Measurements from ENCODE around the gene KCNC3. TPM values are rescaled to one million over a fixed set of nuclear protein-coding genes. Genes with fewer than 3 reads are reported as not detected.

KCNC3 gene
- total RNA-seq, 2 donors from 2014 or later, result 1.9 to 25.8 TPM

DNA sequence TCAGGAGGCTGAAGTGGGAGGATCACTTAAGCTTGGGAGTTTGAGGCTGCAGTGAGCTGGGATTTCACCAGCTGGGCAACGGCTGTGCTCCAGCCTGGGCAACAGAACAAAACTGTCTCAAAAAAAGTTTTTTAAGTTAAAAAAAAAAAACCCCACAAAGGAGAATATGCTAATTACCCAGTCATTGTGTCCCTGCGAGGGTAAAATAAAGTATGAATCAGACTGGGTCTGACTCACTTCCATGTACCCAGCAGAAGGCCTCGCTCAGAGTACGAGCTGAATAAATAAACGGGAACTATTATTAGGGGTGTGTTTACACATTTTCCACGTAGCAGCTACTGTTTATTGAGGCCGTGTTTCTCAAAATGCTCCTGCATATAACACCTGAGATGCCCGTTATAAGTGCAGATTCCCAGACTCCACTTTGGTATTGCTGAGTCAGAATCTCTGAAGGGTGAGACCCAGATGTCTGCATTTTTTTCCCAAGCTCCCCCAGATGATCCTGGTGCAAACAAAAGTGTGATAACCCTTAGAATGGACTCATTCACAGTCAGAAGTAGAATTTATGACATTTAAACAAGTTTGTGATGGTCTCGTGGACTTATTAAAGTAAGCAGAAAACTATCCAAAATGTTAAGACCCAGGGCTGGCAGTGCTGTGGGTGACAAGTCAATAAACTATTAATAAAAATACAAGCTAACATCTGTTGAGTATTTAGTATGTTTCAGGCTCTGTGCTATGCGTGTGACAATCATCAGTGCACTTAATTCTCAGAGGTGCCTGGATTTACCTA is 28.2 kb downstream of the KCNC3 start:
- peaks cover 16 to 27% of the 10 kb centered on the region in 2 donors for H3K27me3 Mint-ChIP-seq
- ATAC-seq (peak in 1 of 2 donors; percentile 85), DNase-seq (ENCODE audit: low spot score) (no peak)
- H3K9me3 Mint-ChIP-seq, result no peaks in the 10 kb centered on the region
- H3K4me1 Mint-ChIP-seq (ENCODE audit: low read depth in 2 of 2), result no peaks in the 10 kb centered on the region
- no peak overlapping the region for H3K27ac Mint-ChIP-seq
- no peaks in the 10 kb centered on the region for H3K36me3 Mint-ChIP-seq
- H3K4me3 Mint-ChIP-seq, result no peak overlapping the region

DNA sequence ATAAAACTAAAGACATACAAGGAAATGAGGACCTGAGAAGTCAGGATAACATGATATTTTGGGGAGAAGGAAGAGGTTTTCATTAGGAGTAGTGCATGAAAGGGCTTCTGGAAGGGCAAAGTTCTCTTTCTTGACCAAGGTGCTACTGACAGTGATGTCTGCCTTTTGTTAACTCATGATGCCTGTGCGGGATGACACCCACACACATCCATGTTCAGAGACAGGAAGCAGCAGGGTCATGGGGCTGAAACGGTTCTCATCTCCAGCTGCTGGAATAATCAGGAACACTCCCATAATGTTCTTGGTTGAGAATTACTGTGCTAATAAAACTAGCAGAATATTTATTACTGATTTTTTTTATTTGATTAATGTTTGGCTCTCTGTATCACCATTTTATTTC is 29.1 kb downstream of the KCNC3 start:
- ATAC-seq (no peak), DNase-seq (ENCODE audit: low spot score) (no peak)
- Mint-ChIP-seq H3K36me3 (no peaks in the 10 kb centered on the region), H3K27me3 (peaks cover 13 to 23% of the 10 kb centered on the region in 2 donors), H3K4me1 (ENCODE audit: low read depth in 2 of 2) (no peaks in the 10 kb centered on the region), H3K4me3 (no peak overlapping the region), H3K9me3 (no peaks in the 10 kb centered on the region), H3K27ac (no peak overlapping the region)

DNA sequence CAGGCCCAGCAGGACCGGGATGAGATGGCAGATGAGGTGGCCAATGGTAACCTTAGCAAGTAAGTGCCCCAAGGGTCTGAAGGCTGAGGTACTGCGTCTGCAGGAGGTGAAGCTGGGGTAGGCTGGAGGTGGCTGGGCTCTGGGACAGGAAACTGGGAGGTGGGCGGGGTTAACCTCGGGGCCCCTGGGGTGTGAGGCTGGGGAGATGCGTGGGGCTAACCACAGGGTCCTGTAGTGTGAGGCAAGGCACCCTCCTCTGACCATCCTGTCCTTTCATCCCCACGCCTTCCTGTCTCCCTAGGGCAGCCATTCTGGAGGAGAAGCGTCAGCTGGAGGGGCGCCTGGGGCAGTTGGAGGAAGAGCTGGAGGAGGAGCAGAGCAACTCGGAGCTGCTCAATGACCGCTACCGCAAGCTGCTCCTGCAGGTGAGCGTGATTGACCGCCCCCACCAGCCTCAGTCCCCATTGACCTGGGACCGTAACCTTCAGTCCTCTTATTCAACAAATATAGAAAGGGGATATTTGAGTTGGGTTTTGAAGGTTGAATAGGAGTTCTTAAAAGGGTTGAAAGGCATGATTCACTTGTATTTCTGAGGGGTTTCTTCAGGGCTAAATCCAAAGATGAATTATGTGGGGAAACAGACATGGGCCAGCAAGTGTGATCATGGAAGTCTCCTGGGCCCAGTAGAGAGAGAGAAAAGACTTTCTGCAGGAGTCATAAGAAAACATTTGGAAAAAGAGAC is 35.7 kb downstream of the KCNC3 start:
- Mint-ChIP-seq H3K36me3 (no peaks in the 10 kb centered on the region), H3K4me1 (ENCODE audit: low read depth in 2 of 2) (no peaks in the 10 kb centered on the region), H3K27ac (no peak overlapping the region), H3K9me3 (peaks cover 2% of the 10 kb centered on the region), H3K4me3 (no peak overlapping the region), H3K27me3 (peaks cover 19 to 22% of the 10 kb centered on the region in 2 donors)
- ATAC-seq (no peak), DNase-seq (ENCODE audit: low spot score) (no peak)

DNA sequence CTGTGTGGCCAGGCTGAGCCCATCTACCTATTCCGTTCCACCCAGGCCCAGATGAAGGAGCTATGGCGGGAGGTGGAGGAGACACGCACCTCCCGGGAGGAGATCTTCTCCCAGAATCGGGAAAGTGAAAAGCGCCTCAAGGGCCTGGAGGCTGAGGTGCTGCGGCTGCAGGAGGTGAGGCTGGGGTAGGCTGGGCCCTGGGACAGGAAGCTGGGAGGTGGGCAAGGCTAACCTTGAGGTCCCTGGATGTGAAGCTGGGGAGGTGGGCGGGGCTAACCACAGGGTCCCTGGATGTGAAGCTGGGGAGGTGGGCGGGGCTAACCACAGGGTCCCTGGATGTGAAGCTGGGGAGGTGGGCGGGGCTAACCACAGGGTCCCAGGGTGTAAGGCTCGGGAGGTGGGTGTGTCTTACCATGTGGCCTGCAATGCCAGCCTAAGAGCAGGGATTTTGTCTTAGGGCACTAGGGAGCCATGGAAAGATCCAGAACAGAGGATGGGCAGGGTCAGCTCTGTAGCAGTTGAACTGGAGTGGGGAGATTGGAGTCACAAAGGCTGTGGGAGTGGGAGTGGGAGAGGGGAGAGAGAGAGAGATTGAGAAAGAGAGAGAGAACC is 36.9 kb downstream of the KCNC3 start:
- H3K27me3 Mint-ChIP-seq, result peaks cover 26 to 30% of the 10 kb centered on the region in 2 donors
- H3K4me1 Mint-ChIP-seq (ENCODE audit: low read depth in 2 of 2), result no peaks in the 10 kb centered on the region
- no peak overlapping the region for H3K27ac Mint-ChIP-seq
- peaks cover 2% of the 10 kb centered on the region for H3K9me3 Mint-ChIP-seq
- H3K36me3 Mint-ChIP-seq, result no peaks in the 10 kb centered on the region
- no peak for ATAC-seq
- DNase-seq (ENCODE audit: low spot score), result no peak
- H3K4me3 Mint-ChIP-seq, result no peak overlapping the region

DNA sequence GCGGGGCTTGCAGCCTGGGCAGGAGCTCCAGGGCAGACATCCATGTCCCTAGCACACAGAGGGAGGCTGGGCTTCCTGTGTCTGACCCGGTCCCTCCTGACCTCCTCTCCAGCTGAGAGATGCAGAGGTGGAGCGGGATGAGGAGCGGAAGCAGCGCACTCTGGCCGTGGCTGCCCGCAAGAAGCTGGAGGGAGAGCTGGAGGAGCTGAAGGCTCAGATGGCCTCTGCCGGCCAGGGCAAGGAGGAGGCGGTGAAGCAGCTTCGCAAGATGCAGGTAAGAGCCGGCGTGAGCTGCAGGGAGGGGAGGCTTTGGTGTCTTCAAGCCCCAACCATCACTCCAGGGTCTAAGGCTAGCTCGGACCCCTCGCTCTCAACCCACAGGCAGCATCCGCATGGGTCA is 38.4 kb downstream of the KCNC3 start:
- no peak overlapping the region for H3K27ac Mint-ChIP-seq
- H3K9me3 Mint-ChIP-seq, result peaks cover 4% of the 10 kb centered on the region
- no peak for DNase-seq (ENCODE audit: low spot score)
- H3K4me1 Mint-ChIP-seq (ENCODE audit: low read depth in 2 of 2), result no peaks in the 10 kb centered on the region
- peak in 1 of 2 donors; percentile 41 for ATAC-seq
- H3K27me3 Mint-ChIP-seq, result peaks cover 23 to 33% of the 10 kb centered on the region in 2 donors
- H3K4me3 Mint-ChIP-seq, result no peak overlapping the region
- H3K36me3 Mint-ChIP-seq, result peaks cover 5% of the 10 kb centered on the region

DNA sequence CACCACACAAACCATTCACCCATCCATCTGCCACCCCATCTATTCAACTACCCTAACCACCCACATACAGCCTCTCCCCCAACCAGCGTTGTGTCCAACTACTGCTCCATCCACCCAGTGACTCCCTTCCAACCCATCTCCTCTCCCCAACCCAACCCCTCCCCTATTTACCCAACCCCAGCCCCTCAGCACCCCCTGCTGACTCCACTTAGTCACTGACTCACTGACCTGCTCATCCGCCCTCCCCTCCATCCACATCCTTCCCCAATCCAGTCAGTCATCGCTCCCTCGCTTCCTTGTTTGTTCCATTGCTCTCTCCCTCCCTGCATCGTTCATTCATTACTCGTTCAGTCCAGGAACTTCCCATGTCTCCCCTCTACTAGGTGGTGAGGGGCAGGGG is 39.2 kb downstream of the KCNC3 start:
- no peak for ATAC-seq

DNA sequence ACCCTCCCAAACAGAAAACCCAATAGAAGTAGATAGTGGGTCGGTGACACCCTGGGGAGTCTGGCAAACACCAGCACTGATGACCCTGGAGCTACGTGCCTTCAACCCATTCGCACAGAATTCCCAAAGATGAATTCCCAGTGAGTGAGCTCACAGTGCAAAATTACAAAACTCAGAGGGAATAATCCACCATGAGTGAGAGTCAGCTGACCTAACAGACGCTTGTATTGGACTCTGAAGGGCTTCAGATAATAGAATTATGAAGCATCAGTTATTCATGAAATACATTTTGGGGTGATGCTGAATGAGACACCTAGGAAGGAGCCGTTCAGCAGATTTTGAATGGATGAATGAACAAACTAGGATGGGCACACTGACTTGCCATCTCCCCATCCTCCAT is 40.2 kb downstream of the KCNC3 start:
- ATAC-seq (no peak), DNase-seq (ENCODE audit: low spot score) (no peak)
- peaks cover 21 to 36% of the 10 kb centered on the region in 2 donors for H3K27me3 Mint-ChIP-seq
- H3K36me3 Mint-ChIP-seq, result peaks cover 7% of the 10 kb centered on the region
- no peak overlapping the region for H3K27ac Mint-ChIP-seq
- H3K9me3 Mint-ChIP-seq, result peaks cover 6% of the 10 kb centered on the region
- no peaks in the 10 kb centered on the region for H3K4me1 Mint-ChIP-seq (ENCODE audit: low read depth in 2 of 2)
- no peak overlapping the region for H3K4me3 Mint-ChIP-seq

More for the DNA sequence above, 39.2 kb downstream of the KCNC3 start:
- Mint-ChIP-seq H3K4me1 (ENCODE audit: low read depth in 2 of 2) (no peaks in the 10 kb centered on the region), H3K4me3 (no peak overlapping the region), H3K27me3 (peaks cover 23 to 36% of the 10 kb centered on the region in 2 donors), H3K36me3 (peaks cover 7% of the 10 kb centered on the region), H3K9me3 (peaks cover 6% of the 10 kb centered on the region), H3K27ac (no peak overlapping the region)
- DNase-seq (ENCODE audit: low spot score), result no peak

DNA sequence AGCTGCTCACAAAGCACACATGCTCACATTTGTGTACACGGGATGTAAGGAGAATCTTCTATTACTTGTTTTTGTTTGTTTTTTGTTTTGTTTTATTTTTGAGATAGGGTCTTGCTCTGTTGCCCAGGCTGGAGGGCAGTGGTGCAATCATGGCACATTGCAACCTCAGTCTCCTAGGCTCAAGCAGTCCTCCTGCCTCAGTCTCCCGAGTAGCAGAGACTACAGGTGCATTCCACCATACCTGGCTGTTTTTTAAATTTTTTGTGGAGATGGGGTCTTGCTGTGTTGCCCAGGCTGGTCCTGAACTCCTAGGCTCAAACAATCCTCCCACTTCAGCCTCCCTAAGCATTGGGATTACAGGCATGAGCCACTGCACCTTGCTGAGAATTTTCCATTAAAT is 41.8 kb downstream of the KCNC3 start:
- no peak for DNase-seq (ENCODE audit: low spot score)
- no peak overlapping the region for H3K4me3 Mint-ChIP-seq
- H3K9me3 Mint-ChIP-seq, result peaks cover 6% of the 10 kb centered on the region
- H3K27me3 Mint-ChIP-seq, result peaks cover 17 to 42% of the 10 kb centered on the region in 2 donors
- H3K4me1 Mint-ChIP-seq (ENCODE audit: low read depth in 2 of 2), result no peaks in the 10 kb centered on the region
- ATAC-seq, result no peak
- H3K27ac Mint-ChIP-seq, result no peak overlapping the region
- peaks cover 7% of the 10 kb centered on the region for H3K36me3 Mint-ChIP-seq

DNA sequence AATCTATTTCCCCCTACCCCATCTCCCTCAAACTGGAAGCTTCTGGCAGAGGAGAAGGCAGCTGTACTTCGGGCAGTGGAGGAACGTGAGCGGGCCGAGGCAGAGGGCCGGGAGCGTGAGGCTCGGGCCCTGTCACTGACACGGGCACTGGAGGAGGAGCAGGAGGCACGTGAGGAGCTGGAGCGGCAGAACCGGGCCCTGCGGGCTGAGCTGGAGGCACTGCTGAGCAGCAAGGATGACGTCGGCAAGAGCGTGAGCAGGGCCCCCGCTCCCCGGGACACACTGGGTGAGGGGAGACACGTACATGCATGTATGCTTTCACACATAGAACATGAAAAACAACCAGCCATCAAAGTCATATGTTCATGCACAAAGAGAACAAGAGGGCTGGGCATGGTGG is 42.7 kb downstream of the KCNC3 start:
- Mint-ChIP-seq H3K4me1 (ENCODE audit: low read depth in 2 of 2) (no peaks in the 10 kb centered on the region), H3K27me3 (peaks cover 17 to 42% of the 10 kb centered on the region in 2 donors), H3K36me3 (peaks cover 7% of the 10 kb centered on the region), H3K9me3 (peaks cover 6% of the 10 kb centered on the region), H3K27ac (no peak overlapping the region), H3K4me3 (no peak overlapping the region)
- ATAC-seq, result no peak
- no peak for DNase-seq (ENCODE audit: low spot score)

DNA sequence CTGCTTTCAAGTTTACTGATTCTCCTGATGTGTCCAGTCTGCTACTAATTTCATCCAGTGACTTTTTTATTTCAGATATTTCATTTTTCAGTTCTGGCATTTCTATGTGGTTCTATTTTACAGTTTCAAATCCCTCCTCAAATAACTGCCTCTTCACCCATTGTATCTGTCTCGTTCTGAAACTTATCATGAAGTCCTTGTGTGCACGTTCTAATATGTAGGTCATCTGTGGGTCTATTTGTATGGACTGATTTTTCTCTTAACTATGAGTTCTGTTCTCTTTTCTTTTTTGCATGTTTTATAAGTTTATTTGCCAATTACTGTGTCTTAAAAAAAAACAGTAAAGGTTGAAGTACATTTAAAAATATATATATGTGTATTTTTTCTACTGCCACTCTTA is 43.3 kb downstream of the KCNC3 start:
- no peak for DNase-seq (ENCODE audit: low spot score)
- no peak for ATAC-seq
- no peaks in the 10 kb centered on the region for H3K4me1 Mint-ChIP-seq (ENCODE audit: low read depth in 2 of 2)
- peaks cover 17 to 42% of the 10 kb centered on the region in 2 donors for H3K27me3 Mint-ChIP-seq
- no peak overlapping the region for H3K27ac Mint-ChIP-seq
- peaks cover 6% of the 10 kb centered on the region for H3K9me3 Mint-ChIP-seq
- H3K4me3 Mint-ChIP-seq, result no peak overlapping the region
- H3K36me3 Mint-ChIP-seq, result peaks cover 7% of the 10 kb centered on the region

DNA sequence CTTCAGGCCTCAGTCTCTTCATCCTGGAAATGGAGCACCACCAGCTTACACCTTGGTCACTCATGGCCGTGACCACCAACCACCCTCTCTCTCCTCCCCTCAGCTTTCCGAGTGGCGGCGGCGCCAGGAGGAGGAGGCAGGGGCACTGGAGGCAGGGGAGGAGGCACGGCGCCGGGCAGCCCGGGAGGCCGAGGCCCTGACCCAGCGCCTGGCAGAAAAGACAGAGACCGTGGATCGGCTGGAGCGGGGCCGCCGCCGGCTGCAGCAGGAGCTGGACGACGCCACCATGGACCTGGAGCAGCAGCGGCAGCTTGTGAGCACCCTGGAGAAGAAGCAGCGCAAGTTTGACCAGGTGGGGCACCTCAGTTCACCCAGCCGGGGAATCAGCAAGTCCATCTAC is 47.7 kb downstream of the KCNC3 start:
- Mint-ChIP-seq H3K36me3 (peaks cover 7% of the 10 kb centered on the region), H3K9me3 (peaks cover 4% of the 10 kb centered on the region), H3K27me3 (peaks cover 0 to 12% of the 10 kb centered on the region in 2 donors), H3K27ac (no peak overlapping the region), H3K4me3 (no peak overlapping the region), H3K4me1 (ENCODE audit: low read depth in 2 of 2) (no peaks in the 10 kb centered on the region)
- DNase-seq (ENCODE audit: low spot score) (no peak), ATAC-seq (no peak)

DNA sequence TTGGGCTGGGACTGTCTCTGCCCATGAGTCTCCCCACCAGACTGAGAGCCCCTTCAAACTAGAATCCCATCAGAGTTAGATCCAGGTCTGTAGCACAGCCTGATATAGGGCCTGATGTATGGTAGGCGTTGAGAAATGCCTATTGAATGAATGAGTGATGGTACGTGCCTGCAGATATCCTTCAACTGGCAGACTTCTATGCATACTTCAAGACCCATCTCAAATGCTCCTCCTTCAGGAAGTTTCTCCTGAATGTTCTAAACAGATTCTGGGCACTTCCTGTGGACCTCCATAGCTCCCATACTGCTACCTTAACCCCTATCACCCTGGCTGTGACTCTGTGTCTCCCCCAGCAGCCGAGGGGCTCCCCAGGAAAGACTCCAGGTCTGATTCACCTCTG is 48.2 kb downstream of the KCNC3 start:
- ATAC-seq (no peak), DNase-seq (ENCODE audit: low spot score) (no peak)
- Mint-ChIP-seq H3K9me3 (peaks cover 4% of the 10 kb centered on the region), H3K4me1 (ENCODE audit: low read depth in 2 of 2) (no peaks in the 10 kb centered on the region), H3K27me3 (peaks cover 0 to 11% of the 10 kb centered on the region in 2 donors), H3K27ac (no peak overlapping the region), H3K4me3 (no peak overlapping the region), H3K36me3 (peaks cover 5% of the 10 kb centered on the region)

DNA sequence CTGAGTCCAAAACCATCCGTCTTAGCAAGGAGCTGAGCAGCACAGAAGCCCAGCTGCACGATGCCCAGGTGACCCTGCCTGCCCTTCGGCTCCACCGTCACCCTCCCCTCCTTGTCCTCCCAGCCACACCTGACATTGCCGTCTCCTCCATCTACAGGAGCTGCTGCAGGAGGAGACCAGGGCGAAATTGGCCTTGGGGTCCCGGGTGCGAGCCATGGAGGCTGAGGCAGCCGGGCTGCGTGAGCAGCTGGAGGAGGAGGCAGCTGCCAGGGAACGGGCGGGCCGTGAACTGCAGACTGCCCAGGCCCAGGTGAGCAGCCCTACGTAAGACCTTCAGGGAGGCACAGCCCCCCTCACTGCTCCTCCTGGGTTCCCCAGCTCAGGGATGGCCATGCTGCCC is 49.1 kb downstream of the KCNC3 start:
- peaks cover 0 to 6% of the 10 kb centered on the region in 2 donors for H3K27me3 Mint-ChIP-seq
- H3K27ac Mint-ChIP-seq, result no peak overlapping the region
- H3K4me1 Mint-ChIP-seq (ENCODE audit: low read depth in 2 of 2), result no peaks in the 10 kb centered on the region

More for the DNA sequence above, 49.1 kb downstream of the KCNC3 start:
- H3K4me3 Mint-ChIP-seq, result no peak overlapping the region
- no peaks in the 10 kb centered on the region for H3K9me3 Mint-ChIP-seq
- ATAC-seq, result peak in 1 of 2 donors; percentile 40
- DNase-seq (ENCODE audit: low spot score), result no peak
- no peaks in the 10 kb centered on the region for H3K36me3 Mint-ChIP-seq

Measured in natural killer cell treated with Interleukin-12 subunit alpha and Interleukin-12 subunit beta and Interleukin-15 and Interleukin-18, amount 100 ng/mL, for 72 hours (primary cell).